IPS-NIHi7 (cell line): Measurements from ENCODE around the gene NPAS3.
A peak's percentile ranks its signal among the peaks of the same experiment; 100 is the strongest.

Experiments used
- DNase-seq: peaks from one replicate; pipeline ENCODE4 v3.0.0; 2012; ENCODE audit warnings: mixed read lengths; ENCODE audit errors: extremely low spot score

NPAS3 gene

GRCh38 chr14:33175951-33176350, 237.3 kb downstream of the NPAS3 start:
- DNase-seq, result no peak

- peak; percentile 20 for DNase-seq
Measured at GRCh38 chr14:33184587-33184986, 245.9 kb downstream of the NPAS3 start.

- DNase-seq, result no peak
Measured at GRCh38 chr14:33186656-33187055, 248.0 kb downstream of the NPAS3 start.

GRCh38 chr14:33188880-33189279, 250.2 kb downstream of the NPAS3 start:
- no peak for DNase-seq

- no peak for DNase-seq
Measured at GRCh38 chr14:33191855-33192254, 253.2 kb downstream of the NPAS3 start.

- no peak for DNase-seq
Measured at GRCh38 chr14:33194551-33194950, 255.9 kb downstream of the NPAS3 start.

GRCh38 chr14:33198684-33199083, 260.0 kb downstream of the NPAS3 start:
- no peak for DNase-seq

- no peak for DNase-seq
Measured at GRCh38 chr14:33201116-33201515, 262.4 kb downstream of the NPAS3 start.

- no peak for DNase-seq
Measured at GRCh38 chr14:33206981-33207380, 268.3 kb downstream of the NPAS3 start.

- DNase-seq, result no peak
Measured at GRCh38 chr14:33207467-33208017, 268.9 kb downstream of the NPAS3 start.

- DNase-seq, result peak; percentile 31
Measured at GRCh38 chr14:33210311-33210710, 271.6 kb downstream of the NPAS3 start.

GRCh38 chr14:33218026-33218425, 279.3 kb downstream of the NPAS3 start:
- no peak for DNase-seq

- DNase-seq, result no peak
Measured at GRCh38 chr14:33219957-33220356, 281.3 kb downstream of the NPAS3 start.

GRCh38 chr14:33229269-33229929, 290.7 kb downstream of the NPAS3 start:
- DNase-seq, result no peak

- DNase-seq, result no peak
Measured at GRCh38 chr14:33230021-33230420, 291.3 kb downstream of the NPAS3 start.

- DNase-seq, result no peak
Measured at GRCh38 chr14:33232031-33232430, 293.4 kb downstream of the NPAS3 start.

- no peak for DNase-seq
Measured at GRCh38 chr14:33237115-33237740, 298.5 kb downstream of the NPAS3 start.

- no peak for DNase-seq
Measured at GRCh38 chr14:33239465-33239864, 300.8 kb downstream of the NPAS3 start.

- DNase-seq, result no peak
Measured at GRCh38 chr14:33240466-33240865, 301.8 kb downstream of the NPAS3 start.

- no peak for DNase-seq
Measured at GRCh38 chr14:33241331-33241730, 302.7 kb downstream of the NPAS3 start.

- DNase-seq, result no peak
Measured at GRCh38 chr14:33249233-33249820, 310.6 kb downstream of the NPAS3 start.

- DNase-seq, result no peak
Measured at GRCh38 chr14:33250963-33251362, 312.3 kb downstream of the NPAS3 start.

- DNase-seq, result no peak
Measured at GRCh38 chr14:33254342-33254741, 315.7 kb downstream of the NPAS3 start.
